ENCODE results near the gene COPS2. TPM values are rescaled to one million over a fixed set of nuclear protein-coding genes. Genes with fewer than 3 reads are reported as not detected.

The COPS2 gene
- total RNA-seq, 4 donors from 2014 or later: 15.0 to 51.4 (median 24.4) TPM

GRCh38 chr15:49103002-49103401, 52.4 kb downstream of the COPS2 start:
- no peaks in the 10 kb centered on the region for H3K27me3 ChIP-seq
- intact Hi-C loops (cut with DNase I; ENCODE audit: low total_unique reads): no loop called here
- in situ Hi-C loops (cut with MboI; ENCODE audit: low pct_ligation_motif_present in 1 of 4, low pct_unique_long_range_greater_than_20kb in 1 of 4, low sequenced_read_pairs in 3 of 4): no loop called here
- 96 to 100% methylated on average over 2 of the region's 2 CpGs for WGBS, 2 donors (ENCODE audit: low coverage in 1 of 2)
- no peaks in the 10 kb centered on the region for H3K36me3 ChIP-seq
- H3K4me3 ChIP-seq: no peak overlapping the region
- H3K27ac ChIP-seq: no peak overlapping the region
- H3K4me1 ChIP-seq: no peaks in the 10 kb centered on the region
- TF ChIP-seq POLR2AphosphoS5 (IDR thresholded peaks at IDR 0.05): no peak
- no peak for TF ChIP-seq EP300 (IDR thresholded peaks at IDR 0.05; ENCODE audit: low read depth)
- no peak for TF ChIP-seq POLR2A (IDR thresholded peaks at IDR 0.05)
- no peak for TF ChIP-seq CTCF (IDR thresholded peaks at IDR 0.05)
- H3K9me3 ChIP-seq: no peaks in the 10 kb centered on the region
- no peak for DNase-seq

DNA sequence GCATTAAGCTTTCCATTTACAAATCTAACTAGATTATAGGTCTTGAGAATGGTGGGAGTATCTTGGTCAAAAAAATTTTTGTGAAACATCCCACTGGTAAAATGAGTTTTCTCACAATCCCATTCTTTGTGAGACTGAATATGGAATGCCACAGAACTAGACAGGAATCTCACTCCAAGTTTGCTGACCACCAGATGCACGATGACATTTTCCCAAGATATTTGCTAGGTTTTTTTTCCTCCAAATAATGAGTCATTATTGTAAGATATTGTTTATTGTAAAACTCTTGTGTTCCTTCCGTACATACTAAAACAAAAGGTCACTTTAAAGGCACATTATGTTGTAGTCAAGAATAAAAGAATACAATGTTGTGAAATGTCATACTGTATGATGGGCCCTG, 53.9 kb downstream of the COPS2 start:
- no peak for TF ChIP-seq POLR2AphosphoS5 (IDR thresholded peaks at IDR 0.05)
- TF ChIP-seq POLR2A (IDR thresholded peaks at IDR 0.05): no peak
- no peak for TF ChIP-seq CTCF (IDR thresholded peaks at IDR 0.05)
- TF ChIP-seq EP300 (IDR thresholded peaks at IDR 0.05; ENCODE audit: low read depth): no peak
- no peak for DNase-seq
- Histone ChIP-seq H3K9me3 (no peaks in the 10 kb centered on the region), H3K27me3 (no peaks in the 10 kb centered on the region), H3K4me3 (no peak overlapping the region), H3K4me1 (peaks cover 0 to under 1% (median 0%) of the 10 kb centered on the region in 4 donors), H3K27ac (no peak overlapping the region), H3K36me3 (no peaks in the 10 kb centered on the region)
- in situ Hi-C loops (cut with MboI; ENCODE audit: low pct_ligation_motif_present in 1 of 4, low pct_unique_long_range_greater_than_20kb in 1 of 4, low sequenced_read_pairs in 3 of 4): no loop called here
- 81 to 87% methylated on average over 2 of the region's 2 CpGs for WGBS, 2 donors (ENCODE audit: low coverage in 1 of 2)
- intact Hi-C loops (cut with DNase I; ENCODE audit: low total_unique reads): no loop called here

- Histone ChIP-seq H3K4me1 (peaks cover 0 to 4% (median 0%) of the 10 kb centered on the region in 4 donors), H3K27ac (no peak overlapping the region), H3K4me3 (no peak overlapping the region), H3K27me3 (no peaks in the 10 kb centered on the region), H3K9me3 (no peaks in the 10 kb centered on the region), H3K36me3 (no peaks in the 10 kb centered on the region)
- in situ Hi-C loops (cut with MboI; ENCODE audit: low pct_ligation_motif_present in 1 of 4, low pct_unique_long_range_greater_than_20kb in 1 of 4, low sequenced_read_pairs in 3 of 4): no loop called here
- TF ChIP-seq POLR2AphosphoS5 (IDR thresholded peaks at IDR 0.05): no peak
- intact Hi-C loops (cut with DNase I; ENCODE audit: low total_unique reads): no loop called here
- DNase-seq: no peak
Measured at GRCh38 chr15:49096090-49096750, 59.2 kb downstream of the COPS2 start.

DNA sequence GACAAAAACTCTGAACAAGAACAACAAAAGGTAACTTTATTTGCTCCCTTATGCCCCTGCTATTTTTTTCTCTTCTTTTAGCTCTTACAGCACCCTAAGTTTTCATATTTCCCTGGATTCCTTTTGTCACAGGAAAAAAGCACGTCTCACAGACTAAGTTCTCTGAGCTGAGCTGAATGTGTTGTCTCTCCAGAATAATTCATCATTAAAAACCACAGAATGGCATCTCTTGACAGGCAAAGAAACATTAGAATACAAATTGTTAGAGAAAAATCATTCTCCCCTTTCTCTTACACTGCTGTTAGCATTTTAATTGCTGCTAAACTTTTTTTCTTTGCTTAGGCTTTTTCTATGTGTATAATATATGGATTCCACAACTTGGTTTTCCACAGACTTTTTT, 60.5 kb downstream of the COPS2 start:
- WGBS, 2 donors (ENCODE audit: low coverage in 1 of 2): 67 to 74% methylated on average over 1 of the region's 1 CpG
- no peak overlapping the region for H3K4me3 ChIP-seq
- H3K4me1 ChIP-seq: peaks cover 0 to 4% (median 0%) of the 10 kb centered on the region in 4 donors
- no peak overlapping the region for H3K27ac ChIP-seq
- intact Hi-C loops (cut with DNase I; ENCODE audit: low total_unique reads): no loop called here
- in situ Hi-C loops (cut with MboI; ENCODE audit: low pct_ligation_motif_present in 1 of 4, low pct_unique_long_range_greater_than_20kb in 1 of 4, low sequenced_read_pairs in 3 of 4): no loop called here
- TF ChIP-seq CTCF (IDR thresholded peaks at IDR 0.05) (no peak), POLR2AphosphoS5 (IDR thresholded peaks at IDR 0.05) (no peak), EP300 (IDR thresholded peaks at IDR 0.05; ENCODE audit: low read depth) (no peak), POLR2A (IDR thresholded peaks at IDR 0.05) (no peak)
- no peaks in the 10 kb centered on the region for H3K36me3 ChIP-seq
- no peak for DNase-seq
- no peaks in the 10 kb centered on the region for H3K27me3 ChIP-seq
- no peaks in the 10 kb centered on the region for H3K9me3 ChIP-seq
